ENCODE data around the gene CMSS1. TPM values are rescaled to one million over a fixed set of nuclear protein-coding genes. Genes with fewer than 3 reads are reported as not detected.
A peak's percentile ranks its signal among the peaks of the same experiment; 100 is the strongest.

CMSS1 gene
- total RNA-seq (22.0 TPM), polyA plus RNA-seq (10 to 100 TPM; 20.5 to 34.0 (median 21.8) TPM)

DNA sequence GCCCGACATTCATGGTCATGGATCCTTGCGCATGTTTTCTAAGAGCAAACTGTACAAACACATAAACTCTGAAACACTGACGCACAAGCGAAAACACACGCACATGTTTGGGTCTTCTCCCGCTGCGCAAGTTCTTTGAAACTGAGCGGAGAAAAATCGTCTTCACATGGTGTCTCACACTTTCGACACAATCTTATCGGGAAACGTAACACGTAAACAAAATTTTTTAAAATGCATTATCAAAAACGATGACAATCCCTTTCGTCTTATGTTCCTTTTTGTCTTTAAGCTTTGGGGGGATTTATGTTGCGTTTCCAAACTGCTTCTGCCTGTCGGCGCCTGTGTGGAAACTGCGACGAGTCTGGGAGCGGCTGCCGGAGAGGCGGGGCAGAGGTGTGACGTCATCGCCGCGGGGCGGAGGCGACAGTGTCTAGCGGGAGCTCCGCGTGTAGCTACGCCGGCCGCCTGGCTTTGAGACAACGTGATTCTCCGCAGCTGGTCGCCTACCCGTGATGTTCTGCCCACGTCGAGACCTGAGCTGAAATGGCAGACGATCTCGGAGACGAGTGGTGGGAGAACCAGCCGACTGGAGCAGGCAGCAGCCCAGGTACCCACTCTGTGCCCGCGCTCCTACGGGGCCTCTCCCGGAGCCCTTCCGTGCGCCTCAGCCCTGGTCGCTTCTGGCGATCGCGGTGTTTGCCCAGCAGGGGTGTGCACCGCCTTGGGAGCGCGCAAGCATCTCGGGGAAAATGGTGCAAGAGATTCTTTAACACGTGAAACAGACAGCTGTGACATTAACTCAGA is at the start of gene CMSS1:
Gene CMSS1 (plus strand): TSS at position 426 of the 804 bp plus-strand sequence.
- Histone ChIP-seq H3K36me3 (ENCODE audit: control insufficient read depth, insufficient read depth, low read length) (no peaks in the 10 kb centered on the region), H3K27ac (ENCODE audit: insufficient read depth, low read length, poor library complexity, severe bottlenecking) (peak within 1 kb of the TSS; percentile 91), H3K9me3 (ENCODE audit: control insufficient read depth in 2 of 2, low read length in 2 of 2) (no peaks in the 10 kb centered on the region), H3K27me3 (ENCODE audit: control insufficient read depth, insufficient read depth, low read length) (no peaks in the 10 kb centered on the region), H3K4me1 (ENCODE audit: control insufficient read depth, insufficient read depth, low read length, poor library complexity, severe bottlenecking) (peaks cover 22% of the 10 kb centered on the region), H3K4me3 (ENCODE audit: low read depth, low read length) (peak within 1 kb of the TSS; percentile 98)
- no peaks in the 10 kb centered on the region for H3K9me3 Mint-ChIP-seq
- ATAC-seq (ENCODE audit: low read depth in 2 of 2) = peak; percentile 95
- no peaks in the 10 kb centered on the region for H3K36me3 Mint-ChIP-seq
- peak within 1 kb of the TSS; percentile 94 to 98 (median 96) for H3K4me3 Mint-ChIP-seq
- peaks cover 9% of the 10 kb centered on the region for H3K27me3 Mint-ChIP-seq
- peaks cover 18 to 54% (median 44%) of the 10 kb centered on the region in 4 donors for H3K4me1 Mint-ChIP-seq
- DNase-seq = peak; percentile 91 to 97 (median 94)
- H3K27ac Mint-ChIP-seq = peak within 1 kb of the TSS; percentile 99 to 100 (median 100)

- ATAC-seq (ENCODE audit: low read depth in 2 of 2) = no peak
- Mint-ChIP-seq H3K4me1 (no peaks in the 10 kb centered on the region), H3K36me3 (no peaks in the 10 kb centered on the region), H3K27ac (no peak overlapping the region), H3K27me3 (peaks cover 6% of the 10 kb centered on the region), H3K4me3 (no peak overlapping the region), H3K9me3 (no peaks in the 10 kb centered on the region)
- H3K27me3 ChIP-seq (ENCODE audit: control insufficient read depth, insufficient read depth, low read length) = peaks cover 2% of the 10 kb centered on the region
- no peaks in the 10 kb centered on the region for H3K4me1 ChIP-seq (ENCODE audit: control insufficient read depth, insufficient read depth, low read length, poor library complexity, severe bottlenecking)
- no peaks in the 10 kb centered on the region for H3K9me3 ChIP-seq (ENCODE audit: control insufficient read depth in 2 of 2, low read length in 2 of 2)
- H3K27ac ChIP-seq (ENCODE audit: insufficient read depth, low read length, poor library complexity, severe bottlenecking) = no peak overlapping the region
- no peak overlapping the region for H3K4me3 ChIP-seq (ENCODE audit: low read depth, low read length)
- DNase-seq = no peak
- H3K36me3 ChIP-seq (ENCODE audit: control insufficient read depth, insufficient read depth, low read length) = no peaks in the 10 kb centered on the region
Observed at GRCh38 chr3:99768126-99768525, 49.5 kb upstream of the CMSS1 start.

- H3K4me3 Mint-ChIP-seq = no peak overlapping the region
- ATAC-seq (ENCODE audit: low read depth in 2 of 2) = no peak
Observed at GRCh38 chr3:99768808-99769501, 48.7 kb upstream of the CMSS1 start.

GRCh38 chr3:99772171-99772570 is 45.5 kb upstream of the CMSS1 start:
- H3K27me3 Mint-ChIP-seq = no peaks in the 10 kb centered on the region
- no peak for ATAC-seq (ENCODE audit: low read depth in 2 of 2)
- H3K4me3 Mint-ChIP-seq = no peak overlapping the region
- H3K36me3 ChIP-seq (ENCODE audit: control insufficient read depth, insufficient read depth, low read length) = no peaks in the 10 kb centered on the region
- DNase-seq = no peak
- no peaks in the 10 kb centered on the region for H3K36me3 Mint-ChIP-seq
- peaks cover 2% of the 10 kb centered on the region for H3K27me3 ChIP-seq (ENCODE audit: control insufficient read depth, insufficient read depth, low read length)
- no peaks in the 10 kb centered on the region for H3K4me1 Mint-ChIP-seq
- no peaks in the 10 kb centered on the region for H3K9me3 ChIP-seq (ENCODE audit: control insufficient read depth in 2 of 2, low read length in 2 of 2)
- no peaks in the 10 kb centered on the region for H3K4me1 ChIP-seq (ENCODE audit: control insufficient read depth, insufficient read depth, low read length, poor library complexity, severe bottlenecking)
- no peaks in the 10 kb centered on the region for H3K9me3 Mint-ChIP-seq
- H3K27ac ChIP-seq (ENCODE audit: insufficient read depth, low read length, poor library complexity, severe bottlenecking) = no peak overlapping the region
- no peak overlapping the region for H3K4me3 ChIP-seq (ENCODE audit: low read depth, low read length)
- H3K27ac Mint-ChIP-seq = no peak overlapping the region

More at GRCh38 chr3:99768808-99769501, 48.7 kb upstream of the CMSS1 start:
- H3K9me3 Mint-ChIP-seq = no peaks in the 10 kb centered on the region
- no peaks in the 10 kb centered on the region for H3K4me1 ChIP-seq (ENCODE audit: control insufficient read depth, insufficient read depth, low read length, poor library complexity, severe bottlenecking)
- H3K27ac ChIP-seq (ENCODE audit: insufficient read depth, low read length, poor library complexity, severe bottlenecking) = no peak overlapping the region
- H3K36me3 Mint-ChIP-seq = no peaks in the 10 kb centered on the region
- no peak overlapping the region for H3K27ac Mint-ChIP-seq
- H3K27me3 ChIP-seq (ENCODE audit: control insufficient read depth, insufficient read depth, low read length) = peaks cover 2% of the 10 kb centered on the region
- H3K9me3 ChIP-seq (ENCODE audit: control insufficient read depth in 2 of 2, low read length in 2 of 2) = no peaks in the 10 kb centered on the region
- no peaks in the 10 kb centered on the region for H3K36me3 ChIP-seq (ENCODE audit: control insufficient read depth, insufficient read depth, low read length)
- no peaks in the 10 kb centered on the region for H3K4me1 Mint-ChIP-seq
- no peak for DNase-seq
- no peak overlapping the region for H3K4me3 ChIP-seq (ENCODE audit: low read depth, low read length)
- peaks cover 5% of the 10 kb centered on the region for H3K27me3 Mint-ChIP-seq

DNA sequence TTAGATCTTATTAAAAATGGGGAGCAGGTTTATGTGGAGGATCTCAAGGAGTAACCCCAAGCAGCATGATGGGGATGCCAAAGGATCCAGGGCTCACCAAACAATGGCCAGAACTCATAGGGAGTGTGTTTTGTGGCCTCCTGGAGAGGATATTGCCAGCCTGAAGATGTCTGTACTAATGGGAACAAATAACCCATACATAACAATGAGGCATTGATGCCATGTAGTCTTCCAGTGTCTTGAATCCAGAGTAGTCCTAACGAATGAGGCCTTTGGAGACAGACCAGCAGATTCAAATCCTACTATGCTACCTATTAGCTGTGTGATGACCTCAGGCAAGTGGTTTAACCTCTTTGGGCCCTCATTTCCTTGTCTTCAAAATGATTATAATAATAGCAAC is 45.0 kb upstream of the CMSS1 start:
- Histone ChIP-seq H3K36me3 (ENCODE audit: control insufficient read depth, insufficient read depth, low read length) (no peaks in the 10 kb centered on the region), H3K27ac (ENCODE audit: insufficient read depth, low read length, poor library complexity, severe bottlenecking) (no peak overlapping the region), H3K4me3 (ENCODE audit: low read depth, low read length) (no peak overlapping the region), H3K4me1 (ENCODE audit: control insufficient read depth, insufficient read depth, low read length, poor library complexity, severe bottlenecking) (no peaks in the 10 kb centered on the region), H3K9me3 (ENCODE audit: control insufficient read depth in 2 of 2, low read length in 2 of 2) (no peaks in the 10 kb centered on the region), H3K27me3 (ENCODE audit: control insufficient read depth, insufficient read depth, low read length) (peaks cover 2% of the 10 kb centered on the region)
- Mint-ChIP-seq H3K27me3 (peaks cover 2% of the 10 kb centered on the region), H3K4me1 (no peaks in the 10 kb centered on the region), H3K27ac (no peak overlapping the region), H3K4me3 (no peak overlapping the region), H3K9me3 (no peaks in the 10 kb centered on the region), H3K36me3 (no peaks in the 10 kb centered on the region)
- DNase-seq (no peak), ATAC-seq (ENCODE audit: low read depth in 2 of 2) (no peak)

- H3K27ac ChIP-seq (ENCODE audit: insufficient read depth, low read length, poor library complexity, severe bottlenecking) = no peak overlapping the region
- ATAC-seq (ENCODE audit: low read depth in 2 of 2) (no peak), DNase-seq (peak in 1 of 3 donors; percentile 7)
- H3K4me3 ChIP-seq (ENCODE audit: low read depth, low read length) = no peak overlapping the region
- no peaks in the 10 kb centered on the region for H3K36me3 ChIP-seq (ENCODE audit: control insufficient read depth, insufficient read depth, low read length)
- no peak overlapping the region for H3K27ac Mint-ChIP-seq
- H3K9me3 ChIP-seq (ENCODE audit: control insufficient read depth in 2 of 2, low read length in 2 of 2) = no peaks in the 10 kb centered on the region
- peaks cover 9% of the 10 kb centered on the region for H3K27me3 Mint-ChIP-seq
- H3K9me3 Mint-ChIP-seq = no peaks in the 10 kb centered on the region
- no peaks in the 10 kb centered on the region for H3K36me3 Mint-ChIP-seq
- H3K4me1 Mint-ChIP-seq = no peaks in the 10 kb centered on the region
- no peak overlapping the region for H3K4me3 Mint-ChIP-seq
- H3K4me1 ChIP-seq (ENCODE audit: control insufficient read depth, insufficient read depth, low read length, poor library complexity, severe bottlenecking) = no peaks in the 10 kb centered on the region
- no peaks in the 10 kb centered on the region for H3K27me3 ChIP-seq (ENCODE audit: control insufficient read depth, insufficient read depth, low read length)
Observed at GRCh38 chr3:99774467-99774866, 43.2 kb upstream of the CMSS1 start.

DNA sequence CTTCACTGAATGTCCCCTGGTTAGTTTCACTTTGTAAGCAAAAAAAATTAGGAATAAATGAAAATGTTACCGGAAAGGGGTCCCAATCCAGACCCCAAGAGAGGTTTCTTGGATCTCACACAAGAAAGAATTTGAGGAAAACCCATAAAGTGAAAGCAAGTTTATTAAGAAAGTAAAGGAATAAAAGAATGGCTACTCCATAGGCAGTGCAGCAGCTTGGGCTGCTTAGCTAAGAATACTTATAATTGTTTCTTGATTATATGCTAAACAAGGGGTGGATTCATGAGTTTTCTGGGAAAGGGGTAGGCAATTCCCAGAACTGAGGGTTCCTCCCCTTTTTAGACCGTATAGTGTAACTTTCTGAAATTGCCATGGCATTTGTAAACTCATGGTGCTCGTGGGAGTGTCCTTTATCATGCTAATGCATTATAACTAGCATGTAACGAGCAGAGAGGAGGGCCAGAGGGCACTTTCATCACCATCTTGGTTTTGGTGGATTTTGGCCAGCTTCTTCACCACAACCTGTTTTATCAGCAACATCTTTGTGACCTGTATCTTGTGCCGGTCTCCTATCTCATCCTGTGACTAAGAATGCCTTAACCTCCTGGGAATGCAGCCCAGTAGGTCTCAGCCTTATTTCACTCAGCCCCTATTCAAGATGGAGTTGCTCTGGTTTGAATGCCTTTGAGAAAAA is 41.0 kb upstream of the CMSS1 start:
- no peaks in the 10 kb centered on the region for H3K9me3 ChIP-seq (ENCODE audit: control insufficient read depth in 2 of 2, low read length in 2 of 2)
- Mint-ChIP-seq H3K27me3 (peaks cover 18% of the 10 kb centered on the region), H3K4me1 (peaks cover 0 to 5% (median 2%) of the 10 kb centered on the region in 4 donors), H3K27ac (no peak overlapping the region), H3K9me3 (peaks cover 0 to 3% (median 0%) of the 10 kb centered on the region in 7 donors), H3K36me3 (no peaks in the 10 kb centered on the region), H3K4me3 (peak overlapping the region in 1 of 4 donors; percentile 22)
- H3K36me3 ChIP-seq (ENCODE audit: control insufficient read depth, insufficient read depth, low read length) = no peaks in the 10 kb centered on the region
- DNase-seq (no peak), ATAC-seq (ENCODE audit: low read depth in 2 of 2) (no peak)
- no peak overlapping the region for H3K4me3 ChIP-seq (ENCODE audit: low read depth, low read length)
- H3K27me3 ChIP-seq (ENCODE audit: control insufficient read depth, insufficient read depth, low read length) = peaks cover 10% of the 10 kb centered on the region
- H3K4me1 ChIP-seq (ENCODE audit: control insufficient read depth, insufficient read depth, low read length, poor library complexity, severe bottlenecking) = no peaks in the 10 kb centered on the region
- no peak overlapping the region for H3K27ac ChIP-seq (ENCODE audit: insufficient read depth, low read length, poor library complexity, severe bottlenecking)

Data from CD4-positive, CD25-positive, alpha-beta regulatory T cell (primary cell).